ENCODE measurements around the gene CCDC50. TPM values are rescaled to one million over a fixed set of nuclear protein-coding genes. Genes with fewer than 3 reads are reported as not detected.

The CCDC50 gene
- total RNA-seq, 1 experiment from 2014 or later = not detected

DNA sequence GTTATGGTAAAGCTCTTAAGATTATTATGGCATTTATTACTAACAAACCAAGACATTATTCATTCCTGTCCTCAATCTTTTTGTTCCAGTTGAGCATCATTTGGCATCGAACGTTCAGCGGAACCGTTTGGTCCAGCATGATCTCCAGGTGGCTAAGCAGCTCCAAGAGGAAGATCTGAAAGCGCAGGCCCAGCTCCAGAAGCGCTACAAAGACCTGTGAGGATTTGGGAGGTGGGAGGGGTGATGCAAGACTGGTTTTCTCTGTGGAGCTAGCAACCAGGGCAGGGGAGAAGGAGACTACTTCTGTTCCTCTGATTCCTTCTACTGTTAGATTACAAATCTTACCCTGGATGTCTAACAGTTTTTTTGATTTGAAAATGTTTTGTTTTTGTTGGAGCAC is 28.7 kb downstream of the CCDC50 start:
- no peaks in the 10 kb centered on the region for H3K9me3 ChIP-seq (ENCODE audit: low read length)
- DNase-seq = no peak
- H3K9ac ChIP-seq (ENCODE audit: low read length) = no peak overlapping the region
- no peaks in the 10 kb centered on the region for H3K79me2 ChIP-seq (ENCODE audit: low read length)
- no peaks in the 10 kb centered on the region for H3K9me2 ChIP-seq (replicated peaks; ENCODE audit: insufficient read depth, low read length)
- H3K4me3 ChIP-seq (ENCODE audit: low read length) = no peak overlapping the region
- H3K27ac ChIP-seq (ENCODE audit: low read length) = no peak overlapping the region
- no peak overlapping the region for H2AFZ ChIP-seq (ENCODE audit: low read length)
- H4K20me1 ChIP-seq (ENCODE audit: insufficient read depth, low read depth, low read length) = no peaks in the 10 kb centered on the region
- H3K4me2 ChIP-seq (ENCODE audit: low read depth, low read length, poor library complexity, severe bottlenecking) = no peak overlapping the region
- H3K4me1 ChIP-seq (ENCODE audit: low read length) = no peaks in the 10 kb centered on the region
- H3K27me3 ChIP-seq (ENCODE audit: low read length) = no peaks in the 10 kb centered on the region
- no peaks in the 10 kb centered on the region for H3K36me3 ChIP-seq (ENCODE audit: insufficient read depth, low read length)

DNA sequence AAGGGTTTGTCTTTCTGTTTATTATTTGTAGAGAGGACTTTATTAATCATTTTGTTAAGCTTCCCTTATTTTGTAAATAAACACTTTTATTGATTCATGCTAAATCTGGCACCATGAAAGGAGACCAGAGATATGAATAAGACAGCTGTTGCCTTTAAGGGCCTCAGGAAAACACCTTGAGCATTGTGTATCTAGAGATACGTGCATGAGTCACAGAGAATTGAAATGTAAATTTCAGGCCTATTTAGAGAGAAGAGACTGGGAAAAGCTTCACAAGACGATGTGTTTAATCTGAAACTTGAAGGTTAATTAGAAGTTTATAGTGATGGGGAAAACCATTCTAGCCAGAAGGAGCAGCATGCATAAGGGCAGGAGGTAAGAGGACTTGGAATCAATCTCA is 29.7 kb downstream of the CCDC50 start:
- no peak overlapping the region for H3K4me3 ChIP-seq (ENCODE audit: low read length)
- no peaks in the 10 kb centered on the region for H3K36me3 ChIP-seq (ENCODE audit: insufficient read depth, low read length)
- H3K9me2 ChIP-seq (replicated peaks; ENCODE audit: insufficient read depth, low read length) = no peaks in the 10 kb centered on the region
- H2AFZ ChIP-seq (ENCODE audit: low read length) = no peak overlapping the region
- no peaks in the 10 kb centered on the region for H3K79me2 ChIP-seq (ENCODE audit: low read length)
- H3K4me1 ChIP-seq (ENCODE audit: low read length) = no peaks in the 10 kb centered on the region
- H3K9me3 ChIP-seq (ENCODE audit: low read length) = no peaks in the 10 kb centered on the region
- no peak overlapping the region for H3K9ac ChIP-seq (ENCODE audit: low read length)
- no peak overlapping the region for H3K4me2 ChIP-seq (ENCODE audit: low read depth, low read length, poor library complexity, severe bottlenecking)
- H3K27ac ChIP-seq (ENCODE audit: low read length) = no peak overlapping the region
- no peaks in the 10 kb centered on the region for H3K27me3 ChIP-seq (ENCODE audit: low read length)
- DNase-seq = no peak
- H4K20me1 ChIP-seq (ENCODE audit: insufficient read depth, low read depth, low read length) = no peaks in the 10 kb centered on the region

DNA sequence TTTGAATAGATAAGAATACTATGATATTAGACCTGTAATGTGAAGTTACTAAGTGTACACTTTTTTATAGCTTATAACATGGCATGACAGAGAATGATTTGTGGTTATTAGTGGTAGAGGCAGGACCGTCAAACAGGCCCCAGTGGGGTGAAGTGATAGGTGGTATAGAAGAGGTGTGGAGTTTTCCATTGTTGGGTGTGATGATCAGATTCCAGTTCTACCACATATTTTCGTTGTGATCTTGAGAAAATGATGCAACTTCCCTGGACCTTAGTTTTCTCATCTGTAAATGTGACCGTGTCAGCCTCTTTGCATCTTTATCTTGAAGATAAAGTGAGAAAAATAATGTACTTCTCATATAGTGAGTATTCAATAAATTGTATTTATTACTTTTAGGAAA is 31.4 kb downstream of the CCDC50 start:
- H3K9ac ChIP-seq (ENCODE audit: low read length) = no peak overlapping the region
- no peaks in the 10 kb centered on the region for H3K36me3 ChIP-seq (ENCODE audit: insufficient read depth, low read length)
- no peak overlapping the region for H3K4me2 ChIP-seq (ENCODE audit: low read depth, low read length, poor library complexity, severe bottlenecking)
- DNase-seq = no peak
- no peak overlapping the region for H3K4me3 ChIP-seq (ENCODE audit: low read length)
- H3K4me1 ChIP-seq (ENCODE audit: low read length) = no peaks in the 10 kb centered on the region
- no peaks in the 10 kb centered on the region for H3K9me2 ChIP-seq (replicated peaks; ENCODE audit: insufficient read depth, low read length)
- no peaks in the 10 kb centered on the region for H3K27me3 ChIP-seq (ENCODE audit: low read length)
- H3K27ac ChIP-seq (ENCODE audit: low read length) = no peak overlapping the region
- no peaks in the 10 kb centered on the region for H3K79me2 ChIP-seq (ENCODE audit: low read length)
- H4K20me1 ChIP-seq (ENCODE audit: insufficient read depth, low read depth, low read length) = no peaks in the 10 kb centered on the region
- H3K9me3 ChIP-seq (ENCODE audit: low read length) = no peaks in the 10 kb centered on the region
- no peak overlapping the region for H2AFZ ChIP-seq (ENCODE audit: low read length)

DNA sequence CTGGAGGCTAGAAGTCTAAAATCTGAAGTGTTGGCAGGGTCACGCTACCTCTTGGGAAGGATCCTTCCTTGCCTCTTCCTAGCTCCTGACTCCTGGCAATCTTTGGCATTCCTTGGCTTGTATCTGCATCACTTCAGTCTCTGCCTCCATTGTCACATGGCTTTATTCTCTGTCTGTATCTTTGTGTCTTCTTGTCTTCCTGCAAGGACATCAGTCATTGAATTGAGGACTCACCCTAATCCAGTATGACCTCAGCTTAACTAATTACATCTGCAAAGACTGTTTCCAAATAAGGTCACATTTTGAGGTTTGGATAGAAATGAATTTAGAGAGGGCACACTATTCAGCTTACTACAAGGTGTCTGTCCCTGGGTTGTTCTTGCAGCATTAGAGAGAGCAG is 32.3 kb downstream of the CCDC50 start:
- H3K4me1 ChIP-seq (ENCODE audit: low read length) = no peaks in the 10 kb centered on the region
- H3K36me3 ChIP-seq (ENCODE audit: insufficient read depth, low read length) = no peaks in the 10 kb centered on the region
- no peak overlapping the region for H3K27ac ChIP-seq (ENCODE audit: low read length)

DNA sequence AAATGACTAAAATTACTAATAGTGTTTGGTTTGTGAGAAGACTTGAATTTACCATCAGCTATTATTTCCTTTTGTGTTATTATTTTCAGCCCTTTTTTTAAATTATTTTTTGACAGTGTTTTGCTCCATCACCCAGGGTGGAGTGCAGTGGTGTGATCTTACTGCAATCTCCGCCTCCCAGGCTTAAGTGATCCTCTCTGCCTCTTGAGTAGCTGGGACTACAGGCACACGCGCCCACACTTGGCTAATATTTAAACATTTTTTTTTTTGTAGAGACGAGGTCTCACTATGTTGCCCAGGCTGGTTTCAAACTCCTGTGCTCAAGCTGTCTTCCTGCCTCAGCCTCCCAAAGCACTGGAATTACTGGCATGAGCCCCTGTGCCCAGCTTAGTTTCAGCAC is 32.8 kb downstream of the CCDC50 start:
- Histone ChIP-seq H3K27ac (ENCODE audit: low read length) (no peak overlapping the region), H3K9me3 (ENCODE audit: low read length) (no peaks in the 10 kb centered on the region), H3K9ac (ENCODE audit: low read length) (no peak overlapping the region), H3K79me2 (ENCODE audit: low read length) (no peaks in the 10 kb centered on the region), H3K4me1 (ENCODE audit: low read length) (no peaks in the 10 kb centered on the region), H4K20me1 (ENCODE audit: insufficient read depth, low read depth, low read length) (no peaks in the 10 kb centered on the region), H2AFZ (ENCODE audit: low read length) (no peak overlapping the region), H3K27me3 (ENCODE audit: low read length) (no peaks in the 10 kb centered on the region), H3K9me2 (replicated peaks; ENCODE audit: insufficient read depth, low read length) (no peaks in the 10 kb centered on the region), H3K4me2 (ENCODE audit: low read depth, low read length, poor library complexity, severe bottlenecking) (no peak overlapping the region), H3K4me3 (ENCODE audit: low read length) (no peak overlapping the region), H3K36me3 (ENCODE audit: insufficient read depth, low read length) (no peaks in the 10 kb centered on the region)
- no peak for DNase-seq

More for the DNA sequence above, 32.3 kb downstream of the CCDC50 start:
- no peak overlapping the region for H3K9ac ChIP-seq (ENCODE audit: low read length)
- H3K9me2 ChIP-seq (replicated peaks; ENCODE audit: insufficient read depth, low read length) = no peaks in the 10 kb centered on the region
- no peak overlapping the region for H2AFZ ChIP-seq (ENCODE audit: low read length)
- no peak overlapping the region for H3K4me3 ChIP-seq (ENCODE audit: low read length)
- H4K20me1 ChIP-seq (ENCODE audit: insufficient read depth, low read depth, low read length) = no peaks in the 10 kb centered on the region
- H3K79me2 ChIP-seq (ENCODE audit: low read length) = no peaks in the 10 kb centered on the region
- DNase-seq = no peak
- H3K4me2 ChIP-seq (ENCODE audit: low read depth, low read length, poor library complexity, severe bottlenecking) = no peak overlapping the region
- no peaks in the 10 kb centered on the region for H3K9me3 ChIP-seq (ENCODE audit: low read length)
- no peaks in the 10 kb centered on the region for H3K27me3 ChIP-seq (ENCODE audit: low read length)

DNA sequence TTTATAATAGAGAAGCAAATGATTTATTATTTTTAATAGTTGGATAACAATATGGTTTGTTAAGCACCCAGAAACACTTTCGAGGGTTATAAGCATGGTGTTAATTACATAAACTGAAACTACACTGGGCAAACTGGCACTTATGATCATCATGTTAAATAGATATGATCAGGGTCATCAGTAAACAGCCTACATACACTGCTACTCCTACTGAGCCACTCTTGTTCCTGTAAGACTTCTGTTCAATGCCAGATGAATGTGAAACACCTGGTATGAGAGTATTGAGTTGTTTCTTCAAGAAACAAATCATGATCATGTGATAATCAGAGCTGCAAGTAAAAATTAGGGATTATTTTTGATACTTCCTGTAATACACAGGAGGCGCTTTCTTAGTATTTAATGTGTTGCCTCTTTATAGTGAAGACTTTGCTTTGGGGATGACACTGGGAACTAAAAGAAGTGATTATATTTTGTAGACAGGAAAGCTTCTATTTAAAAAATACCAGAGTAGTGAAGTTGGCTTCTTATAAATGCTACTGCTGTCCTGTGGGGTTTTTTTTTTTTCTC is 33.4 kb downstream of the CCDC50 start:
- no peaks in the 10 kb centered on the region for H3K9me3 ChIP-seq (ENCODE audit: low read length)
- no peak overlapping the region for H2AFZ ChIP-seq (ENCODE audit: low read length)
- no peaks in the 10 kb centered on the region for H3K4me1 ChIP-seq (ENCODE audit: low read length)
- DNase-seq = no peak
- H4K20me1 ChIP-seq (ENCODE audit: insufficient read depth, low read depth, low read length) = no peaks in the 10 kb centered on the region
- no peaks in the 10 kb centered on the region for H3K36me3 ChIP-seq (ENCODE audit: insufficient read depth, low read length)
- H3K4me3 ChIP-seq (ENCODE audit: low read length) = no peak overlapping the region
- H3K27me3 ChIP-seq (ENCODE audit: low read length) = no peaks in the 10 kb centered on the region
- no peak overlapping the region for H3K4me2 ChIP-seq (ENCODE audit: low read depth, low read length, poor library complexity, severe bottlenecking)
- H3K9ac ChIP-seq (ENCODE audit: low read length) = no peak overlapping the region
- 0 out of 2 replicates have a peak, but pooled peaks cover under 1% of the 10 kb centered on the region for H3K9me2 ChIP-seq (replicated peaks; ENCODE audit: insufficient read depth, low read length)
- no peaks in the 10 kb centered on the region for H3K79me2 ChIP-seq (ENCODE audit: low read length)
- H3K27ac ChIP-seq (ENCODE audit: low read length) = no peak overlapping the region

DNA sequence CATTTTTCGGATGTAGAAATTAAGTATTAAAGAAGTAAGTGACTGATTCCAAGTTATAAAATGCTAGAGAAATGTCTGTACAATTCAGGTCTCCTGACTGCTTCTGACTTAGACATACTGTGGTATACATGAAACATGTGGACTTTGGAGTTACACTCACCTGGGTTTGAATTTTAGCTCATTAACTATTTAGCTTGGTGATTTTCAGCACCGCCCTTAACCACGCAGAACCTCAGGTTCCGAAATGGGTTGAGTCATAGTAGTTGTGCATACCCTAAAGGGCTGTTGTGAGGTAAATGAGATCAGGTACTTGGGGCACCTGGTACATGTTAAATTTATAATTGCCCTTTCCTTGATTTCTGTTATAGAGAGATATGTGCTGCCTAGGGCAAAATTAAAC is 34.0 kb downstream of the CCDC50 start:
- H3K9me3 ChIP-seq (ENCODE audit: low read length) = no peaks in the 10 kb centered on the region
- no peak overlapping the region for H3K4me3 ChIP-seq (ENCODE audit: low read length)
- DNase-seq = no peak
- H4K20me1 ChIP-seq (ENCODE audit: insufficient read depth, low read depth, low read length) = no peaks in the 10 kb centered on the region
- H3K27ac ChIP-seq (ENCODE audit: low read length) = no peak overlapping the region
- H3K9ac ChIP-seq (ENCODE audit: low read length) = no peak overlapping the region
- no peaks in the 10 kb centered on the region for H3K27me3 ChIP-seq (ENCODE audit: low read length)
- H3K4me2 ChIP-seq (ENCODE audit: low read depth, low read length, poor library complexity, severe bottlenecking) = no peak overlapping the region
- H3K9me2 ChIP-seq (replicated peaks; ENCODE audit: insufficient read depth, low read length) = 0 out of 2 replicates have a peak, but pooled peaks cover 7% of the 10 kb centered on the region
- H3K79me2 ChIP-seq (ENCODE audit: low read length) = no peaks in the 10 kb centered on the region
- H3K36me3 ChIP-seq (ENCODE audit: insufficient read depth, low read length) = no peaks in the 10 kb centered on the region
- no peak overlapping the region for H2AFZ ChIP-seq (ENCODE audit: low read length)
- no peaks in the 10 kb centered on the region for H3K4me1 ChIP-seq (ENCODE audit: low read length)

DNA sequence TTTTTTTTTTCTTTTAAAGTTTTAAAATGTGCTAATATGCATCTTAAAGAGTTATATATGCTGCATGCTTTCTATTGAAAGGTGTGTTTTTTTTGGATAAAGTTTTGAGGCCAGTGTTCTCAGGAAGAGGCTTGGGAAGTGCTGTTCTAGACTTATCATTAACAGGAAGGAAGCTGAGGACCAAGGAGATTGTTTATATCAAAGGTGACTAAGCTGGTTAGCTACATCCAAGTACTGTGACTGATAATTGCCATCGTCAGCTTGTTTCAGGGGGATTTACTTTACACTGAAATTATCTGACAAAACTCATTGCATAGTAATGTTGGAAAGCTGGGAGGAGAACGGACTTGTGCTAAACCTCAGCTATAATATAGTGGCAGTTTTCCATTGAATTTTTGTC is 37.5 kb downstream of the CCDC50 start:
- no peaks in the 10 kb centered on the region for H4K20me1 ChIP-seq (ENCODE audit: insufficient read depth, low read depth, low read length)
- no peak overlapping the region for H2AFZ ChIP-seq (ENCODE audit: low read length)
- 0 out of 2 replicates have a peak, but pooled peaks cover 9% of the 10 kb centered on the region for H3K9me2 ChIP-seq (replicated peaks; ENCODE audit: insufficient read depth, low read length)
- no peak overlapping the region for H3K4me2 ChIP-seq (ENCODE audit: low read depth, low read length, poor library complexity, severe bottlenecking)
- H3K27me3 ChIP-seq (ENCODE audit: low read length) = no peaks in the 10 kb centered on the region
- H3K79me2 ChIP-seq (ENCODE audit: low read length) = no peaks in the 10 kb centered on the region
- DNase-seq = no peak
- no peaks in the 10 kb centered on the region for H3K9me3 ChIP-seq (ENCODE audit: low read length)
- no peak overlapping the region for H3K9ac ChIP-seq (ENCODE audit: low read length)
- no peak overlapping the region for H3K27ac ChIP-seq (ENCODE audit: low read length)
- no peak overlapping the region for H3K4me3 ChIP-seq (ENCODE audit: low read length)
- no peaks in the 10 kb centered on the region for H3K36me3 ChIP-seq (ENCODE audit: insufficient read depth, low read length)
- H3K4me1 ChIP-seq (ENCODE audit: low read length) = no peaks in the 10 kb centered on the region
